Measurements from ENCODE around the gene SMAD5. TPM values are rescaled to one million over a fixed set of nuclear protein-coding genes. Genes with fewer than 3 reads are reported as not detected.

Gene SMAD5
- polyA plus RNA-seq, 1 experiment = 98.3 TPM

DNA sequence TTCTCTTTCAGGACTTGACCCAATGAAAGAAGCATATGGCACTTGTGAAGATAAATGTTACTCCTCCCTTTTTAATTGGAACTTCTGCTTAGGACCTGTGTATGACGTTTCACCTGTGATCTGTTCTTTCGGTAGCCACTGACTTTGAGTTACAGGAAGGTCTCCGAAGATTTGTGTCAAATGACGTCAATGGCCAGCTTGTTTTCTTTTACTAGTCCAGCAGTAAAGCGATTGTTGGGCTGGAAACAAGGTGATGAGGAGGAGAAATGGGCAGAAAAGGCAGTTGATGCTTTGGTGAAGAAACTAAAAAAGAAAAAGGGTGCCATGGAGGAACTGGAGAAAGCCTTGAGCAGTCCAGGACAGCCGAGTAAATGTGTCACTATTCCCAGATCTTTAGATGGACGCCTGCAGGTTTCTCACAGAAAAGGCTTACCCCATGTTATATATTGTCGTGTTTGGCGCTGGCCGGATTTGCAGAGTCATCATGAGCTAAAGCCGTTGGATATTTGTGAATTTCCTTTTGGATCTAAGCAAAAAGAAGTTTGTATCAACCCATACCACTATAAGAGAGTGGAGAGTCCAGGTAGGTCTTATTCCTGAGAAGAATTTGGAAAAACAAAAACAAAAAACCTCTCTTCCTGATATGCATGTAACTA, 21.1 kb downstream of the SMAD5 start:
- DNase-seq (ENCODE audit: low read depth, low spot score) = no peak
- Histone ChIP-seq H3K4me3 (ENCODE audit: low read depth, low read length) (no peak overlapping the region), H3K27ac (ENCODE audit: low read depth, low read length) (no peak overlapping the region), H3K27me3 (ENCODE audit: control insufficient read depth, insufficient read depth, low read length) (no peaks in the 10 kb centered on the region), H3K9me3 (ENCODE audit: control insufficient read depth, insufficient read depth, low read length) (no peaks in the 10 kb centered on the region)
- ChIA-PET CTCF (interaction anchor here (0.7 to 1.2 kb wide), 2 partner anchors 59 to 258 kb away, joined by 3 read pairs; partner anchors contain the start of gene IL9), POLR2A (no interaction called here)
- TF ChIP-seq CTCF (IDR thresholded peaks at IDR 0.05; ENCODE audit: low read depth, low read length) = no peak

- DNase-seq (ENCODE audit: low read depth, low spot score) = no peak
- no peak overlapping the region for H3K4me3 ChIP-seq (ENCODE audit: low read depth, low read length)
- H3K27ac ChIP-seq (ENCODE audit: low read depth, low read length) = no peak overlapping the region
- POLR2A ChIA-PET = no interaction called here
- TF ChIP-seq CTCF (IDR thresholded peaks at IDR 0.05; ENCODE audit: low read depth, low read length) = no peak
- CTCF ChIA-PET = no interaction called here
- H3K27me3 ChIP-seq (ENCODE audit: control insufficient read depth, insufficient read depth, low read length) = no peaks in the 10 kb centered on the region
- H3K9me3 ChIP-seq (ENCODE audit: control insufficient read depth, insufficient read depth, low read length) = no peaks in the 10 kb centered on the region
Observed at GRCh38 chr5:136155078-136155477, 22.4 kb downstream of the SMAD5 start.

- no peaks in the 10 kb centered on the region for H3K9me3 ChIP-seq (ENCODE audit: control insufficient read depth, insufficient read depth, low read length)
- no peak overlapping the region for H3K4me3 ChIP-seq (ENCODE audit: low read depth, low read length)
- no peak for TF ChIP-seq CTCF (IDR thresholded peaks at IDR 0.05; ENCODE audit: low read depth, low read length)
- H3K27me3 ChIP-seq (ENCODE audit: control insufficient read depth, insufficient read depth, low read length) = no peaks in the 10 kb centered on the region
- ChIA-PET CTCF (interaction anchor here (2.4 kb wide), 1 partner anchor 18 kb away, joined by 15 read pairs; no protein-coding TSS in a partner anchor), POLR2A (no interaction called here)
- DNase-seq (ENCODE audit: low read depth, low spot score) = no peak
- no peak overlapping the region for H3K27ac ChIP-seq (ENCODE audit: low read depth, low read length)
Observed at GRCh38 chr5:136155761-136156160, 23.1 kb downstream of the SMAD5 start.

- POLR2A ChIA-PET = no interaction called here
- DNase-seq (ENCODE audit: low read depth, low spot score) = no peak
- no peak for TF ChIP-seq CTCF (IDR thresholded peaks at IDR 0.05; ENCODE audit: low read depth, low read length)
- no peak overlapping the region for H3K27ac ChIP-seq (ENCODE audit: low read depth, low read length)
- CTCF ChIA-PET = interaction anchor here (2.4 kb wide), 1 partner anchor 17 kb away, joined by 15 read pairs; no protein-coding TSS in a partner anchor
- no peaks in the 10 kb centered on the region for H3K9me3 ChIP-seq (ENCODE audit: control insufficient read depth, insufficient read depth, low read length)
- no peaks in the 10 kb centered on the region for H3K27me3 ChIP-seq (ENCODE audit: control insufficient read depth, insufficient read depth, low read length)
- no peak overlapping the region for H3K4me3 ChIP-seq (ENCODE audit: low read depth, low read length)
Observed at GRCh38 chr5:136157514-136157913, 24.9 kb downstream of the SMAD5 start.

DNA sequence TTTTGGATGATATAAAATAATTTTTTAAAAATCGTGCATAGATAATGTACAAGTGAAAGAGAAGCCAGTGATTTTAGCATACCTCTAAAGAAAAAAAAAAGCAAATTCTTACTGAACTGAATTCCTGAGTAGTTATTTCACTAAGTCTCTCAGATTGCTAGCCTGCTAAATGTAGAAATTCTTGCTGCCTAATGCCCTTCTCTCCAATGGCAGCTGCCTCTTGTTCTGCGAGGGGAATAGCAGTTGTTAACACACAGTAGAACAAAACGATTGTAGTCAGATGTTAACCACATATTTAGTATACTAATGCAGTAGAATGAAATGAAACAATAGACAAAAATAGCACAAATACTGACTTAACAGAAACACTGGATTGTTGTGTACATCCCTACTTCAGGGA, 26.8 kb downstream of the SMAD5 start:
- Histone ChIP-seq H3K27ac (ENCODE audit: low read depth, low read length) (no peak overlapping the region), H3K27me3 (ENCODE audit: control insufficient read depth, insufficient read depth, low read length) (no peaks in the 10 kb centered on the region), H3K4me3 (ENCODE audit: low read depth, low read length) (no peak overlapping the region), H3K9me3 (ENCODE audit: control insufficient read depth, insufficient read depth, low read length) (no peaks in the 10 kb centered on the region)
- POLR2A ChIA-PET = no interaction called here
- no peak for TF ChIP-seq CTCF (IDR thresholded peaks at IDR 0.05; ENCODE audit: low read depth, low read length)
- CTCF ChIA-PET = interaction anchor here (0.7 kb wide), 1 partner anchor 14 kb away, joined by 5 read pairs; no protein-coding TSS in a partner anchor
- DNase-seq (ENCODE audit: low read depth, low spot score) = peak; percentile 10

All from AG04450 (cell line).